K562 (cell line): Measurements from ENCODE around the gene PAN3. TPM values are rescaled to one million over a fixed set of nuclear protein-coding genes. Genes with fewer than 3 reads are reported as not detected.

Experiments
- ATAC-seq: fragments of 200-7000 bp; cut with Tn5 transposase; 3 replicates; pipeline ENCODE4 v1.9.1; 2020; ENCODE audit warnings: moderate library complexity
- BruUV-seq: library from RNA; stranded (reverse); fragments of 400-500 nt; replicated peaks from 2 replicates; lab custom pipeline; 2021; lab: Mats Ljungman, UMichigan
- CTCF ChIA-PET: fragments of 300-600 bp; formaldehyde crosslinking; extraction: SDS; loops from one replicate; lab custom pipeline; 2021; ENCODE audit warnings: low intra/inter-chr PET ratio; lab: Yijun Ruan, JAX
- POLR2A ChIA-PET: fragments of 300-600, 350-650 bp; sonication (Branson Sonifier 250); formaldehyde crosslinking; extraction: SDS; loops from one replicate; lab custom pipeline; 2021; ENCODE audit warnings: antibody characterized with exemption, inconsistent platforms; lab: Yijun Ruan, JAX
- DNase-seq, 4 experiments: peaks; one replicate each; pipeline versions ENCODE4 v3.0.0 to v3.0.0-alpha.2; 2011 to 2018; ENCODE audit warnings: low spot score in 3 of 4, mixed read lengths in 3 of 4; ENCODE audit errors: extremely low read depth in 1 of 4
- FAIRE-seq: peaks from 2 replicates; lab custom pipeline; 2011; peaks lifted over from hg19 to GRCh38; lab: Jason Lieb, UNC
- H2AFZ ChIP-seq: 2 replicates; pipeline ENCODE4 v1.6.0; 2011; ENCODE audit warnings: low read depth, low read length, control low read depth, inconsistent platforms
- H3K27ac ChIP-seq: fragments of 200-600 bp; 3 replicates; pipeline ENCODE4 v1.8.0; 2011; ENCODE audit warnings: low read depth, mild to moderate bottlenecking, control low read depth, inconsistent platforms, low read length, moderate library complexity, mixed read lengths; ENCODE audit errors: extremely low read depth
- H3K27me3 ChIP-seq, 2 experiments: fragments of 300-600 bp in 1 of 2; 2 replicates in 1 of 2; 3 replicates in 1 of 2; pipeline versions ENCODE4 v1.6.0 to v1.8.0; 2011; ENCODE audit warnings: inconsistent platforms in 2 of 2, low read length in 2 of 2, mild to moderate bottlenecking in 1 of 2, mixed read lengths in 1 of 2, moderate library complexity in 1 of 2; ENCODE audit not compliant: control insufficient read depth in 2 of 2, insufficient read depth in 2 of 2
- H3K36me3 ChIP-seq: fragments of 300-600 bp; 3 replicates; pipeline ENCODE4 v1.8.0; 2011; ENCODE audit warnings: mild to moderate bottlenecking, low read length, inconsistent platforms; ENCODE audit not compliant: control insufficient read depth, insufficient read depth
- H3K4me1 ChIP-seq, 2 experiments: fragments of 200-600 bp in 1 of 2; replicated peaks in 1 of 2; 2 replicates in 1 of 2; 3 replicates in 1 of 2; pipeline versions ENCODE4 v1.5.1 to v1.8.0; 2011; ENCODE audit warnings: inconsistent platforms in 2 of 2, low read length in 2 of 2, mild to moderate bottlenecking in 1 of 2, mixed read lengths in 1 of 2, moderate library complexity in 1 of 2; ENCODE audit not compliant: control insufficient read depth in 2 of 2, insufficient read depth in 2 of 2
- H3K4me2 ChIP-seq: 2 replicates; pipeline ENCODE4 v1.6.1; 2011; ENCODE audit warnings: low read length, control low read depth, inconsistent platforms, mixed read lengths; ENCODE audit not compliant: insufficient read depth
- H3K4me3 ChIP-seq: fragments of 200-600 bp; sonication (generic), shearing (Covaris generic); 2 replicates; pipeline ENCODE4 v1.5.1; 2016; ENCODE audit warnings: control low read depth, inconsistent platforms
- H3K79me2 ChIP-seq: fragments of 200-600 bp; 3 replicates; pipeline ENCODE4 v1.8.0; 2011; ENCODE audit warnings: low read length, inconsistent platforms; ENCODE audit not compliant: control insufficient read depth, insufficient read depth
- H3K9ac ChIP-seq, 2 experiments: 2 replicates each; pipeline versions ENCODE4 v1.6.0 to v1.6.1; 2011; ENCODE audit warnings: low read depth in 2 of 2, low read length in 2 of 2, control low read depth in 1 of 2, inconsistent platforms in 1 of 2, mild to moderate bottlenecking in 1 of 2, mixed read lengths in 1 of 2; ENCODE audit not compliant: insufficient read depth in 1 of 2
- H3K9me1 ChIP-seq: one replicate; pipeline ENCODE4 v1.6.0; 2011; ENCODE audit warnings: inconsistent platforms, mild to moderate bottlenecking, low read length, moderate library complexity; ENCODE audit not compliant: control insufficient read depth, insufficient read depth
- H3K9me3 ChIP-seq: replicated peaks from 2 replicates; pipeline ENCODE4 v1.5.1; 2011; ENCODE audit warnings: low read depth, low read length, inconsistent platforms; ENCODE audit not compliant: control insufficient read depth, insufficient read depth
- H4K20me1 ChIP-seq: replicated peaks from 2 replicates; pipeline ENCODE4 v1.6.1; 2011; ENCODE audit warnings: low read length, inconsistent platforms, mixed read lengths; ENCODE audit not compliant: control insufficient read depth, insufficient read depth
- C11orf30 ChIP-seq: fragments of 450-650 bp; IDR thresholded peaks from 2 replicates; pipeline ENCODE4 v1.6.1; 2016; ENCODE audit warnings: low read depth, mild to moderate bottlenecking
- CBX2 ChIP-seq: fragments of 200-600 bp; sonication (generic); IDR thresholded peaks from one replicate; pipeline ENCODE4 v1.6.1; 2012; ENCODE audit warnings: mild to moderate bottlenecking, low read length, inconsistent platforms; ENCODE audit not compliant: insufficient read depth, poor library complexity, severe bottlenecking
- GABPA ChIP-seq: fragments of 200-800 bp; sonication (Bioruptor generic); conservative IDR thresholded peaks from 2 replicates; pipeline ENCODE4 v1.6.1; 2016; ENCODE audit warnings: low read depth, missing genetic modification characterization, missing compliant biosample characterization
- KLF16 ChIP-seq: IDR thresholded peaks from 2 replicates; pipeline ENCODE4 v1.6.1; 2016; ENCODE audit warnings: antibody characterized with exemption
- MAFF ChIP-seq: IDR thresholded peaks from 2 replicates; pipeline ENCODE4 v1.6.1; 2012; ENCODE audit warnings: low read length, improper control_type of control experiment
- MAFG ChIP-seq: fragments of 450-650 bp; conservative IDR thresholded peaks from 2 replicates; pipeline ENCODE4 v1.6.1; 2016; ENCODE audit warnings: missing genetic modification characterization, missing compliant biosample characterization
- NBN ChIP-seq: fragments of 450-650 bp; IDR thresholded peaks from 2 replicates; pipeline ENCODE4 v1.6.1; 2016; ENCODE audit warnings: low read depth, mild to moderate bottlenecking
- RAD21 ChIP-seq, 2 experiments: fragments of 250-450 bp in 1 of 2; fragments of 450-650 bp in 1 of 2; sonication (Bioruptor Pico) in 1 of 2; formaldehyde crosslinking in 1 of 2; IDR thresholded peaks in 1 of 2; conservative IDR thresholded peaks in 1 of 2; 2 replicates each; pipeline versions ENCODE4 v1.4.0 to v1.8.0; 2020 to 2022; ENCODE audit warnings: mild to moderate bottlenecking in 2 of 2, moderate library complexity in 1 of 2
- ZNF316 ChIP-seq: fragments of 450-650 bp; IDR thresholded peaks from 2 replicates; pipeline ENCODE4 v1.6.1; 2016
- WGBS: fragments of 100-300 bp; shearing (Covaris generic); methylation state at CpG from one replicate; pipeline ENCODE4 v1.1.6; 2016; ENCODE audit warnings: low coverage, mixed read lengths; ENCODE audit not compliant: insufficient coverage; ENCODE audit errors: missing lambda C conversion rate; 5-methylcytosine and 5-hydroxymethylcytosine counted together
- in situ Hi-C: fragments of 300-500 bp; cut with MboI; formaldehyde crosslinking; loops from 4 replicates; pipeline ENCODE4 v1.15.0; 2018; ENCODE audit warnings: inconsistent platforms, mixed read lengths
- intact Hi-C: fragments of 100-400 bp; cut with micrococcal nuclease; formaldehyde crosslinking; loops from 2 replicates; pipeline ENCODE4 v1.14.2; 2022
- polyA plus RNA-seq, 8 experiments: library from polyadenylated mRNA; depleted of rRNA in 4 of 8; stranded (reverse) in 5 of 8; unstranded in 3 of 8; fragments of >200 nt; fragmentation: Nextera tagmentation in 2 of 8; fragmentation: Illumina TruSeq in 1 of 8; extraction: Ambion mirVana in 2 of 8; extraction: Trizol in 1 of 8; gene quantifications; 2 replicates each; pipeline versions ENCODE4 v1.2.1 to v1.2.3, GENCODE V29; 2011 to 2014; ENCODE audit warnings: inconsistent platforms in 1 of 8, missing spikeins in 1 of 8
- total RNA-seq, 7 experiments: library from RNA; depleted of rRNA in 6 of 7; stranded (reverse); fragments of >200 nt in 6 of 7; fragmentation: Illumina TruSeq in 2 of 7; extraction: Trizol in 2 of 7; gene quantifications; 2 replicates each; pipeline versions ENCODE4 v1.2.1 to v1.2.3, GENCODE V29; 2011 to 2021; ENCODE audit warnings: low replicate concordance in 1 of 7
- TF ChIP-seq, protein P1 (sequence below): fragments of 450-650 bp; IDR thresholded peaks from 2 replicates; pipeline ENCODE4 v1.6.1; 2016; ENCODE audit warnings: borderline replicate concordance

Gene PAN3
- total and polyA plus RNA-seq, 9 of the 15 experiments (the other 6 are each of a cell fraction or from before 2014, with no cell fraction given): 7.2 to 19.9 (median 11.6) TPM

DNA sequence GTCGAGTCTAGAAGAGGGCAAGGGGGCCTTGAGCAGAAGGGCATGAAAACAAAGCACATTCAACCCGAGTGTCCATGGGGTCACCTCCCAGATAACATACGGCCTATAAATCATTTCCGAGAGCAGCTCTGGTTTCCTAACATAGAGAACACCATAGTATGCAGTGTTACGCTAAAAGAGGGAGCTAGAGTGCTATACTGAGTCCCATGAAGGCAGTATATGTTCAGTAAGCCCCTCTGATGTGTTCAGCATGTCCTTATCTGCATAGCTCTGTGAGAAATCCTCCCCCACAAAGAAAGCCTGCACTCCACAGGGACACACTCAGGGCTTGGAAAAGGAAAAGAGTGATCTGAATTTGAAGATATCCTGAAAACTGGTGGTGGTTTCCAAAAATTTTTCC lies 181.2 kb downstream of the PAN3 start (continued):
- TF ChIP-seq CBX2 (no peak), GABPA (tag) (no peak), RAD21 (CRISPR knock-in tag; conservative IDR thresholded peaks at IDR 0.05 in 1 of 2, IDR thresholded peaks at IDR 0.05 in 1 of 2) (peak in 1 of 2 experiments; percentile 30; a peak in 1 of 4 replicates), KLF16 (no peak)
- TF ChIP-seq, protein P1, sequence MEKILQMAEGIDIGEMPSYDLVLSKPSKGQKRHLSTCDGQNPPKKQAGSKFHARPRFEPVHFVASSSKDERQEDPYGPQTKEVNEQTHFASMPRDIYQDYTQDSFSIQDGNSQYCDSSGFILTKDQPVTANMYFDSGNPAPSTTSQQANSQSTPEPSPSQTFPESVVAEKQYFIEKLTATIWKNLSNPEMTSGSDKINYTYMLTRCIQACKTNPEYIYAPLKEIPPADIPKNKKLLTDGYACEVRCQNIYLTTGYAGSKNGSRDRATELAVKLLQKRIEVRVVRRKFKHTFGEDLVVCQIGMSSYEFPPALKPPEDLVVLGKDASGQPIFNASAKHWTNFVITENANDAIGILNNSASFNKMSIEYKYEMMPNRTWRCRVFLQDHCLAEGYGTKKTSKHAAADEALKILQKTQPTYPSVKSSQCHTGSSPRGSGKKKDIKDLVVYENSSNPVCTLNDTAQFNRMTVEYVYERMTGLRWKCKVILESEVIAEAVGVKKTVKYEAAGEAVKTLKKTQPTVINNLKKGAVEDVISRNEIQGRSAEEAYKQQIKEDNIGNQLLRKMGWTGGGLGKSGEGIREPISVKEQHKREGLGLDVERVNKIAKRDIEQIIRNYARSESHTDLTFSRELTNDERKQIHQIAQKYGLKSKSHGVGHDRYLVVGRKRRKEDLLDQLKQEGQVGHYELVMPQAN: no peak

DNA sequence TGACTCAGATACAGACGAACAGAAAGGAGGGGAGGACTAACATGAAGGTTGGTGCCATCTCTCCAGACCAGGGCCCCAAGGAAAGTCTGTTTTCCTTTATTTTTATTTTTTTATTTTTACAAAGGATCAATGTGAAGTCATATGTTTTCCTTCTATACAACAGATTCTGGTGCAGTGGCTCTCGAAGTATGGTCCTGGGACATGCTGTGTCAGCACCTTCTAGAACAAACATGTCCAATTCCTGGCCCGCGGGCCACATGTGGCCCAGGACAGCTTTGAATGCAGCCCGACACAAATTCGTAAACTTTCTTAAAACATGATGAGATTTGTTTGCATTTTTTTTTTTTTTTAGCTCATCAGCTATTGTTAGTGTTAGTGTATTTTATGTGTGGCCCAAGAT lies 181.9 kb downstream of the PAN3 start:
- Histone ChIP-seq H3K4me2 (no peak overlapping the region), H3K9me1 (no peaks in the 10 kb centered on the region), H3K79me2 (no peaks in the 10 kb centered on the region), H3K27ac (no peak overlapping the region), H3K9me3 (no peaks in the 10 kb centered on the region), H3K4me1 (peaks cover 0 to 4% of the 10 kb centered on the region in 2 experiments; a peak in 1 of 5 replicates)
- FAIRE-seq: no peak
- CTCF ChIA-PET: no interaction called here
- POLR2A ChIA-PET: no interaction called here
- no peak for DNase-seq
- no TSS peak for BruUV-seq
- in situ Hi-C loops: loop anchor here (10.0 kb wide), 2 partner anchors 315 to 475 kb away; no protein-coding TSS in a partner anchor
- TF ChIP-seq NBN: no peak
- TF ChIP-seq C11orf30: peak; percentile 62; the same call in 1 of the 2 replicates
- peak; percentile 47; the same call in 1 of the 2 replicates for TF ChIP-seq MAFG (tag)
- TF ChIP-seq ZNF316: peak; percentile 61
- 0 out of 2 replicates have a peak, but pooled peaks have one; percentile 7 for TF ChIP-seq MAFF
- TF ChIP-seq, all 486 proteins: peak for 4
- Histone ChIP-seq H3K9ac (no peak overlapping the region), H3K4me3 (no peak overlapping the region), H3K36me3 (no peaks in the 10 kb centered on the region), H3K27me3 (no peaks in the 10 kb centered on the region), H2AFZ (no peak overlapping the region), H4K20me1 (no peaks in the 10 kb centered on the region)
- ATAC-seq: no peak
- WGBS: 34% methylated on average over 6 of the region's 6 CpGs
- intact Hi-C loops: loop anchor here (10.0 kb wide), 2 partner anchors 165 to 205 kb away; no protein-coding TSS in a partner anchor
